ENCODE data around the gene SH3D19.

- TF ChIP-seq TAF1 (IDR thresholded peaks at IDR 0.05; ENCODE audit: borderline replicate concordance, insufficient read depth, low read length) (no peak), POLR2AphosphoS5 (IDR thresholded peaks at IDR 0.05; ENCODE audit: low read depth, low read length) (no peak), SIN3A (IDR thresholded peaks at IDR 0.05; ENCODE audit: borderline replicate concordance, insufficient read depth, low read length) (no peak)
Observed at GRCh38 chr4:151087467-151087866, 237.9 kb downstream of the SH3D19 start.

Data from PFSK-1 (cell line).